ENCODE data around the gene SPATS2.
"Not testable (repeated sequence)": the region's sequence is repeated elsewhere in the genome, so short reads cannot be mapped to it uniquely, and the experiment has no call there.

SPATS2 gene

GRCh38 chr12:49525942-49526341 is 158.7 kb downstream of the SPATS2 start:
- no peak for DNase-seq

- DNase-seq = no peak
Measured at GRCh38 chr12:49527361-49528130, 160.3 kb downstream of the SPATS2 start.

- no peak for DNase-seq
Measured at GRCh38 chr12:49529414-49529813, 162.2 kb downstream of the SPATS2 start.

GRCh38 chr12:49531745-49532144 is 164.5 kb downstream of the SPATS2 start:
- DNase-seq = no peak

GRCh38 chr12:49533331-49533730 is 166.1 kb downstream of the SPATS2 start:
- DNase-seq = no peak

- DNase-seq = not testable (repeated sequence)
Measured at GRCh38 chr12:49534122-49534521, 166.9 kb downstream of the SPATS2 start.

- DNase-seq = no peak
Measured at GRCh38 chr12:49534731-49535278, 167.5 kb downstream of the SPATS2 start.

GRCh38 chr12:49535921-49536525 is 168.8 kb downstream of the SPATS2 start:
- no peak for DNase-seq

GRCh38 chr12:49536526-49537071 is 169.3 kb downstream of the SPATS2 start:
- DNase-seq = no peak

- DNase-seq = no peak
Measured at GRCh38 chr12:49537231-49537751, 170.0 kb downstream of the SPATS2 start.

GRCh38 chr12:49537752-49538509 is 170.7 kb downstream of the SPATS2 start:
- no peak for DNase-seq

- peak; percentile 92 for DNase-seq
Measured at GRCh38 chr12:49538510-49539403, 171.5 kb downstream of the SPATS2 start, which contains the start of gene KCNH3. KCNH3 (plus strand) TSS chr12:49539030; CDS start chr12:49539417, 387 bp downstream.

GRCh38 chr12:49539406-49540228 is 172.4 kb downstream of the SPATS2 start:
- DNase-seq = no peak

GRCh38 chr12:49540229-49541139 is 173.2 kb downstream of the SPATS2 start:
- DNase-seq = no peak

- DNase-seq = no peak
Measured at GRCh38 chr12:49541140-49541861, 174.0 kb downstream of the SPATS2 start.

GRCh38 chr12:49541911-49542505 is 174.7 kb downstream of the SPATS2 start:
- DNase-seq = no peak

- DNase-seq = no peak
Measured at GRCh38 chr12:49542592-49543160, 175.4 kb downstream of the SPATS2 start.
